ENCODE data around the gene EXT2.
A peak's percentile ranks its signal among the peaks of the same experiment; 100 is the strongest.

Gene EXT2

GRCh38 chr11:44088377-44088776 is 7.1 kb upstream of the EXT2 start:
- no peak for DNase-seq

GRCh38 chr11:44088871-44089270 is 6.6 kb upstream of the EXT2 start:
- DNase-seq, result no peak

GRCh38 chr11:44090539-44090938 is 4.9 kb upstream of the EXT2 start:
- no peak for DNase-seq

GRCh38 chr11:44094260-44094868 is 1.1 kb upstream of the EXT2 start:
- peak; percentile 74 for DNase-seq

- DNase-seq, result peak; percentile 27
These were observed 1.1 kb downstream of the EXT2 start for GRCh38 chr11:44096360-44097185.

- no peak for DNase-seq
These were observed 2.3 kb downstream of the EXT2 start for GRCh38 chr11:44097821-44098220.

GRCh38 chr11:44101098-44101497 is 5.6 kb downstream of the EXT2 start:
- no peak for DNase-seq

- DNase-seq, result no peak
These were observed 9.2 kb downstream of the EXT2 start for GRCh38 chr11:44104481-44105294.

GRCh38 chr11:44108260-44108659 is 12.8 kb downstream of the EXT2 start:
- DNase-seq, result no peak

- DNase-seq, result peak; percentile 38
These were observed 14.8 kb downstream of the EXT2 start for GRCh38 chr11:44110231-44110679.

- DNase-seq, result peak; percentile 82
These were observed 16.8 kb downstream of the EXT2 start for GRCh38 chr11:44112091-44112821.

- DNase-seq, result no peak
These were observed 17.5 kb downstream of the EXT2 start for GRCh38 chr11:44113018-44113417.

GRCh38 chr11:44113572-44113971 is 18.1 kb downstream of the EXT2 start:
- no peak for DNase-seq

GRCh38 chr11:44116234-44116830 is 20.9 kb downstream of the EXT2 start:
- no peak for DNase-seq

- no peak for DNase-seq
These were observed 24.7 kb downstream of the EXT2 start for GRCh38 chr11:44120169-44120568.

GRCh38 chr11:44125598-44125997 is 30.1 kb downstream of the EXT2 start:
- DNase-seq, result no peak

- DNase-seq, result no peak
These were observed 30.8 kb downstream of the EXT2 start for GRCh38 chr11:44126304-44126703.

GRCh38 chr11:44127130-44127529 is 31.7 kb downstream of the EXT2 start:
- no peak for DNase-seq

- DNase-seq, result no peak
These were observed 33.3 kb downstream of the EXT2 start for GRCh38 chr11:44128729-44129128.

- no peak for DNase-seq
These were observed 35.3 kb downstream of the EXT2 start for GRCh38 chr11:44130751-44131150.

- peak; percentile 47 for DNase-seq
These were observed 38.0 kb downstream of the EXT2 start for GRCh38 chr11:44133335-44133946.

GRCh38 chr11:44134625-44135024 is 39.1 kb downstream of the EXT2 start:
- DNase-seq, result no peak

All from fibroblast of skin of abdomen (primary cell).